H9 (cell line): Measurements from ENCODE around the gene CDH23. TPM values are rescaled to one million over a fixed set of nuclear protein-coding genes. Genes with fewer than 3 reads are reported as not detected.

Experiments used
- DNase-seq: peaks from one replicate; pipeline ENCODE4 v3.0.0-alpha.2; 2017
- H2AFZ ChIP-seq: one replicate; pipeline ENCODE4 v1.6.1; 2013; ENCODE audit warnings: mild to moderate bottlenecking, low read length, control low read depth, moderate library complexity
- H2AK5ac ChIP-seq: 2 replicates; pipeline ENCODE4 v1.6.1; 2013; ENCODE audit warnings: low read length, control low read depth, mixed read lengths; ENCODE audit not compliant: insufficient read length
- H2BK120ac ChIP-seq: one replicate; pipeline ENCODE4 v1.6.1; 2013; ENCODE audit warnings: low read depth, mild to moderate bottlenecking, low read length, control low read depth, inconsistent platforms; ENCODE audit not compliant: poor library complexity, severe bottlenecking
- H2BK12ac ChIP-seq: 2 replicates; pipeline ENCODE4 v1.6.1; 2013; ENCODE audit warnings: low read length, control low read depth, mixed read lengths, low read depth; ENCODE audit not compliant: insufficient read length
- H2BK15ac ChIP-seq: 2 replicates; pipeline ENCODE4 v1.6.1; 2013; ENCODE audit warnings: low read depth, low read length, control low read depth
- H2BK20ac ChIP-seq: one replicate; pipeline ENCODE4 v1.6.1; 2013; ENCODE audit warnings: low read depth, mild to moderate bottlenecking, low read length, control low read depth, inconsistent platforms; ENCODE audit not compliant: poor library complexity, severe bottlenecking
- H2BK5ac ChIP-seq: 2 replicates; pipeline ENCODE4 v1.6.1; 2013; ENCODE audit warnings: low read length, control low read depth, mixed read lengths; ENCODE audit not compliant: insufficient read length
- H3K14ac ChIP-seq: 2 replicates; pipeline ENCODE4 v1.6.1; 2013; ENCODE audit warnings: low read length, control low read depth; ENCODE audit not compliant: insufficient read depth
- H3K18ac ChIP-seq: 2 replicates; pipeline ENCODE4 v1.6.1; 2013; ENCODE audit warnings: low read depth, mild to moderate bottlenecking, mixed read lengths, low read length, control low read depth; ENCODE audit not compliant: insufficient read length
- H3K23ac ChIP-seq: 2 replicates; pipeline ENCODE4 v1.6.1; 2013; ENCODE audit warnings: low read length, control low read depth, mixed read lengths, low read depth; ENCODE audit not compliant: insufficient read length
- H3K23me2 ChIP-seq: 2 replicates; pipeline ENCODE4 v1.6.1; 2013; ENCODE audit warnings: low read depth, mild to moderate bottlenecking, mixed read lengths, low read length, control low read depth; ENCODE audit not compliant: insufficient read length, poor library complexity, severe bottlenecking
- H3K27ac ChIP-seq: 2 replicates; pipeline ENCODE4 v1.5.1; 2013; ENCODE audit warnings: low read length, control low read depth, mixed read lengths, low read depth; ENCODE audit not compliant: insufficient read length
- H3K27me3 ChIP-seq: 2 replicates; pipeline ENCODE4 v1.6.1; 2013; ENCODE audit warnings: low read length, control low read depth, inconsistent platforms; ENCODE audit not compliant: insufficient read depth
- H3K4ac ChIP-seq: 2 replicates; pipeline ENCODE4 v1.6.1; 2013; ENCODE audit warnings: low read depth, mild to moderate bottlenecking, control low read depth, inconsistent platforms, low read length, moderate library complexity
- H3K4me1 ChIP-seq: 2 replicates; pipeline ENCODE4 v1.6.1; 2013; ENCODE audit warnings: low read length, control low read depth, inconsistent platforms; ENCODE audit not compliant: insufficient read depth
- H3K4me2 ChIP-seq: 2 replicates; pipeline ENCODE4 v1.6.1; 2013; ENCODE audit warnings: low read length, control low read depth, mixed read lengths; ENCODE audit not compliant: insufficient read length, insufficient read depth
- H3K56ac ChIP-seq: 2 replicates; pipeline ENCODE4 v1.6.1; 2013; ENCODE audit warnings: low read depth, mild to moderate bottlenecking, mixed read lengths, low read length, control low read depth; ENCODE audit not compliant: insufficient read length
- H3K79me1 ChIP-seq: 2 replicates; pipeline ENCODE4 v1.6.1; 2013; ENCODE audit warnings: low read depth, mild to moderate bottlenecking, moderate library complexity, low read length, control low read depth, inconsistent platforms; ENCODE audit not compliant: insufficient read depth, poor library complexity, severe bottlenecking
- H3K79me2 ChIP-seq: 2 replicates; pipeline ENCODE4 v1.6.1; 2013; ENCODE audit warnings: low read length, control low read depth, inconsistent platforms; ENCODE audit not compliant: insufficient read depth
- H3K9ac ChIP-seq: 2 replicates; pipeline ENCODE4 v1.6.1; 2013; ENCODE audit warnings: low read length, control low read depth, mixed read lengths; ENCODE audit not compliant: insufficient read length; ENCODE audit errors: extremely low read depth
- H3K9me3 ChIP-seq: one replicate; pipeline ENCODE4 v1.6.1; 2013; ENCODE audit warnings: low read depth, low read length, inconsistent platforms; ENCODE audit not compliant: control insufficient read depth
- H3T11ph ChIP-seq: one replicate; pipeline ENCODE4 v1.6.1; 2013; ENCODE audit warnings: mild to moderate bottlenecking, low read length, control low read depth, inconsistent platforms
- H4K20me1 ChIP-seq: one replicate; pipeline ENCODE4 v1.6.1; 2013; ENCODE audit not compliant: control insufficient read depth, insufficient read length, insufficient read depth
- H4K5ac ChIP-seq: 2 replicates; pipeline ENCODE4 v1.6.1; 2013; ENCODE audit warnings: low read depth, mild to moderate bottlenecking, mixed read lengths, low read length, control low read depth; ENCODE audit not compliant: insufficient read length
- H4K8ac ChIP-seq: replicated peaks from 2 replicates; pipeline ENCODE4 v1.6.1; 2013; ENCODE audit warnings: low read length, control low read depth, mixed read lengths, low read depth; ENCODE audit not compliant: insufficient read length
- H4K91ac ChIP-seq: 2 replicates; pipeline ENCODE4 v1.6.1; 2013; ENCODE audit warnings: low read depth, mild to moderate bottlenecking, moderate library complexity, mixed read lengths, low read length, control low read depth; ENCODE audit not compliant: insufficient read length
- H3K27ac Mint-ChIP-seq, 3 experiments: 2 replicates in 2 of 3; 3 replicates in 1 of 3; pipeline ENCODE4 v1.8.0; 2020 to 2021; ENCODE audit warnings: mixed read lengths in 3 of 3, mild to moderate bottlenecking in 1 of 3, moderate library complexity in 1 of 3
- H3K27me3 Mint-ChIP-seq: 2 replicates; pipeline ENCODE4 v1.8.0; 2021; ENCODE audit warnings: low read depth, mild to moderate bottlenecking, moderate library complexity, mixed read lengths
- H3K36me3 Mint-ChIP-seq, 3 experiments: 2 replicates in 2 of 3; 3 replicates in 1 of 3; pipeline ENCODE4 v1.8.0; 2020 to 2021; ENCODE audit warnings: low read depth in 3 of 3, mixed read lengths in 3 of 3; ENCODE audit not compliant: insufficient read depth in 1 of 3
- H3K4me1 Mint-ChIP-seq, 2 experiments: 2 replicates each; pipeline ENCODE4 v1.8.0; 2020; ENCODE audit warnings: mixed read lengths in 2 of 2
- H3K4me3 Mint-ChIP-seq, 2 experiments: 2 replicates in 1 of 2; 3 replicates in 1 of 2; pipeline ENCODE4 v1.8.0; 2020 to 2021; ENCODE audit warnings: mild to moderate bottlenecking in 2 of 2, mixed read lengths in 2 of 2, moderate library complexity in 1 of 2
- H3K9me3 Mint-ChIP-seq, 2 experiments: 2 replicates in 1 of 2; 3 replicates in 1 of 2; pipeline ENCODE4 v1.8.0; 2020; ENCODE audit warnings: mild to moderate bottlenecking in 2 of 2, mixed read lengths in 2 of 2, moderate library complexity in 1 of 2
- WGBS: extraction: QIAGEN DNeasy Blood & Tissue Kit; methylation state at CpG from one replicate; pipeline ENCODE4 v1.1.7; 2013; ENCODE audit warnings: missing lambda C conversion rate, low lambda C conversion rate, mixed read lengths; ENCODE audit not compliant: insufficient read length; ENCODE audit errors: extremely low coverage; 5-methylcytosine and 5-hydroxymethylcytosine counted together
- total RNA-seq: library from RNA; stranded (reverse); gene quantifications from 2 replicates; pipeline ENCODE4 v1.2.1, GENCODE V29; 2021
- TF ChIP-seq, protein P1 (sequence below): fragments of 200-600 bp; sonication (generic); conservative IDR thresholded peaks from 3 replicates; pipeline ENCODE4 v1.8.0; 2021; ENCODE audit warnings: antibody characterized with exemption, mild to moderate bottlenecking

Gene CDH23
- total RNA-seq, 1 experiment from 2014 or later, result 2.1 TPM

GRCh38 chr10:71821909-71822763, 425.4 kb downstream of the CDH23 start:
- no peak overlapping the region for H2BK5ac ChIP-seq
- no peak overlapping the region for H2AFZ ChIP-seq
- peaks cover 38 to 89% (median 87%) of the 10 kb centered on the region in 3 experiments; a peak in 6 of 7 replicates for H3K36me3 Mint-ChIP-seq
- H3K79me1 ChIP-seq, result no peaks in the 10 kb centered on the region
- H3K56ac ChIP-seq, result no peak overlapping the region
- no peak overlapping the region for H2BK15ac ChIP-seq
- no peak overlapping the region for H4K91ac ChIP-seq
- H4K20me1 ChIP-seq, result no peaks in the 10 kb centered on the region
- no peak overlapping the region for H4K8ac ChIP-seq
- H3K79me2 ChIP-seq, result no peaks in the 10 kb centered on the region
- no peak overlapping the region for H3T11ph ChIP-seq
- no CpG with 5 or more reads among the region's 9 CpGs for WGBS
- no peak overlapping the region for H3K23ac ChIP-seq
- H3K4me1 Mint-ChIP-seq, result no peaks in the 10 kb centered on the region
- H4K5ac ChIP-seq, result no peak overlapping the region
- H3K27me3 Mint-ChIP-seq, result no peaks in the 10 kb centered on the region
- H3K27me3 ChIP-seq, result no peaks in the 10 kb centered on the region
- H3K23me2 ChIP-seq, result no peaks in the 10 kb centered on the region
- H3K4me2 ChIP-seq, result no peak overlapping the region
- H3K9me3 ChIP-seq, result no peaks in the 10 kb centered on the region
- H3K9me3 Mint-ChIP-seq, result no peaks in the 10 kb centered on the region
- no peak overlapping the region for H2BK20ac ChIP-seq
- H2BK120ac ChIP-seq, result no peak overlapping the region
- H2BK12ac ChIP-seq, result no peak overlapping the region
- H3K4ac ChIP-seq, result no peak overlapping the region
- H2AK5ac ChIP-seq, result no peak overlapping the region
- H3K4me3 Mint-ChIP-seq, result no peak overlapping the region
- H3K18ac ChIP-seq, result no peak overlapping the region
- H3K14ac ChIP-seq, result no peak overlapping the region
- no peak for DNase-seq
- TF ChIP-seq, protein P1, sequence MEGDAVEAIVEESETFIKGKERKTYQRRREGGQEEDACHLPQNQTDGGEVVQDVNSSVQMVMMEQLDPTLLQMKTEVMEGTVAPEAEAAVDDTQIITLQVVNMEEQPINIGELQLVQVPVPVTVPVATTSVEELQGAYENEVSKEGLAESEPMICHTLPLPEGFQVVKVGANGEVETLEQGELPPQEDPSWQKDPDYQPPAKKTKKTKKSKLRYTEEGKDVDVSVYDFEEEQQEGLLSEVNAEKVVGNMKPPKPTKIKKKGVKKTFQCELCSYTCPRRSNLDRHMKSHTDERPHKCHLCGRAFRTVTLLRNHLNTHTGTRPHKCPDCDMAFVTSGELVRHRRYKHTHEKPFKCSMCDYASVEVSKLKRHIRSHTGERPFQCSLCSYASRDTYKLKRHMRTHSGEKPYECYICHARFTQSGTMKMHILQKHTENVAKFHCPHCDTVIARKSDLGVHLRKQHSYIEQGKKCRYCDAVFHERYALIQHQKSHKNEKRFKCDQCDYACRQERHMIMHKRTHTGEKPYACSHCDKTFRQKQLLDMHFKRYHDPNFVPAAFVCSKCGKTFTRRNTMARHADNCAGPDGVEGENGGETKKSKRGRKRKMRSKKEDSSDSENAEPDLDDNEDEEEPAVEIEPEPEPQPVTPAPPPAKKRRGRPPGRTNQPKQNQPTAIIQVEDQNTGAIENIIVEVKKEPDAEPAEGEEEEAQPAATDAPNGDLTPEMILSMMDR, result no peak
- H3K27ac ChIP-seq, result no peak overlapping the region
- H3K9ac ChIP-seq, result no peak overlapping the region
- peaks cover 5% of the 10 kb centered on the region; the same call in 1 of the 2 replicates for H3K4me1 ChIP-seq
- H3K27ac Mint-ChIP-seq, result no peak overlapping the region
